ENCODE results near the gene LRRC34. TPM values are rescaled to one million over a fixed set of nuclear protein-coding genes. Genes with fewer than 3 reads are reported as not detected.

Gene LRRC34
- total RNA-seq (ENCODE audit: insufficient read depth, low replicate concordance): 22.4 TPM

- peak; percentile 85 for DNase-seq (ENCODE audit: low spot score)
Measured at GRCh38 chr3:169812332-169813235, at the start of gene LRRC34, which contains the start of gene LRRIQ4. Gene LRRC34, minus strand, starts transcription at chr3:169812904. Its CDS starts 356 bp downstream, at chr3:169812548. Gene LRRIQ4, plus strand, starts transcription at chr3:169812870. Its CDS starts 9,052 bp downstream, at chr3:169821922.

DNA sequence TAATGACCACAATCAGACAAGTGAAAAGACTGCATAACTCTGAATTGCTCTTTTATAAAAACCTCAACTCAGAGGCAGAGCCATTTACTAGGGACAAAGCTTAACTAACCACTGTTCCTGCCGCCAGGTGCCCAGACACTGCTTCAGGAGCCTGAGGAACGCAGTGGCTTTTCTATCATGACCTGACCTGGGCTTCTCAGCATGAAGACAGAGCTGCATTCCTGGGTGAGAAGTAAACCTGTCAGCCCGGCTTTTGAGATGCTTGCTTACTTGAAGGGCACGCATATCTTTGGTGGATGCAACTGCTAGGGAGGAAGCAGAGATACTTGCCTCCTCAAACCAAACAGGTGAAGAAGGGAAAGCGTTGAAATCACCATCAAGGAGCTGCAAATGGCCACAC lies 49.2 kb upstream of the LRRC34 start:
- no peak for DNase-seq (ENCODE audit: low spot score)

DNA sequence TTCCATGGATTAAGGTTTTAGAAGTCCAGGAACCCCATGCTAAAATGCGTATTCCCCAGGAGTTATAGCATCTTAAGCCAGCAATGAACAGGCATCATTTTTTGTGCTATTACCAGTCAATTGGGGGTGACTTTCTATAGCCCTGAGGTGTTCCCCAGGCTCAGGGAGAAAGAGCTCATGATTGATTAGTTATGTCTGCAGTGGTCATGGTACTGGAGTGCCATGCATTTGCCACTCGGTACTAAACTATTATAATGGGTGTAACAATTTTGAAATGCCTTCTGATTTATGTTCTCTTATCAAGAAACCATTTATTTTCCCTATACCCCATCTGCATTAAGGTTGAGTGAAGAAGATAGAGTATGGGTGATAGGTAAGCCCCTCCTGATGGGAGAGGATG lies 45.1 kb upstream of the LRRC34 start:
- no peak for DNase-seq (ENCODE audit: low spot score)

DNA sequence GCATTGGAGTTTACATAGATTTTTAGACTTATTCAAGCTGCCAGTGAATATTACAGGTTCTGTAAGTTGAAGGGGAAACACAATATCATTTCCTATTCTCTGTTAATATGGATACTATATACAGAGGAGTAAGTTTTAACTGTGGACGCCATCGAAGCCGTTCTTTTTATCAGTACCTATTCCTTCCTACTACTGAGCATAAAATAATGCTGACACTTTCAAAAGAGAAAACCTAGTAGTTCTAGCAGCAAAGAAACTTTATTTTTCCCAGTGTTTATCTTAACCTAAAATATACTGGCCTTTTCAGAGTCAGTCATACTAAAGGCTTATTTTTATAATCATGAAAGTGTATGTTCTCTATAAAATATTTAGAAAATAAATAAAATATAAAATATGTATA lies 42.8 kb upstream of the LRRC34 start:
- DNase-seq (ENCODE audit: low spot score): no peak

GRCh38 chr3:169850618-169851017 lies 37.9 kb upstream of the LRRC34 start:
- DNase-seq (ENCODE audit: low spot score): no peak

- no peak for DNase-seq (ENCODE audit: low spot score)
Measured at GRCh38 chr3:169848741-169849140, 36.0 kb upstream of the LRRC34 start.

DNA sequence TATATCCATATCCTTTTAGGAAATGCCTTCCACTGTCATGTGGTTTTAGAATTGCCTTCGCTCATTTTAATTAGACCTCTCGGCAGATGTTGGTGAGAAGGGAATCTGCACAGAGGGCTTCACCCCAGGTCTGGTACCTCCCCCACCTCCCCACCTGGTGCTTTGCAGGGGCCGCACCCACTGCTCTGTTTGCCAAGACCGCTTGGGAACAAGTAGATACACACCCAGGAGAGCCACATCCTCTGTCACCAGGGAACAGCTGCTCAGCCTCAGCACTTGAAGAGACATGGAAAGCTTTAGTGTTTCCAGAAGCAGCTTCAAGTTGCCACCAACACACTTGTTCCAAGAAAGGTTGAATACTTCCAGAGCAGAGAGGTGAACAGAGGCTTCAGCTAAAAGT lies 35.2 kb upstream of the LRRC34 start:
- no peak for DNase-seq (ENCODE audit: low spot score)

- DNase-seq (ENCODE audit: low spot score): no peak
Measured at GRCh38 chr3:169846458-169847193, 33.9 kb upstream of the LRRC34 start.

GRCh38 chr3:169842960-169843359 lies 30.3 kb upstream of the LRRC34 start:
- no peak for DNase-seq (ENCODE audit: low spot score)

- peak; percentile 46 for DNase-seq (ENCODE audit: low spot score)
Measured at GRCh38 chr3:169841171-169841570, 28.5 kb upstream of the LRRC34 start.

- no peak for DNase-seq (ENCODE audit: low spot score)
Measured at GRCh38 chr3:169838511-169839030, 25.9 kb upstream of the LRRC34 start.

GRCh38 chr3:169836942-169837275 lies 24.2 kb upstream of the LRRC34 start:
- no peak for DNase-seq (ENCODE audit: low spot score)

DNA sequence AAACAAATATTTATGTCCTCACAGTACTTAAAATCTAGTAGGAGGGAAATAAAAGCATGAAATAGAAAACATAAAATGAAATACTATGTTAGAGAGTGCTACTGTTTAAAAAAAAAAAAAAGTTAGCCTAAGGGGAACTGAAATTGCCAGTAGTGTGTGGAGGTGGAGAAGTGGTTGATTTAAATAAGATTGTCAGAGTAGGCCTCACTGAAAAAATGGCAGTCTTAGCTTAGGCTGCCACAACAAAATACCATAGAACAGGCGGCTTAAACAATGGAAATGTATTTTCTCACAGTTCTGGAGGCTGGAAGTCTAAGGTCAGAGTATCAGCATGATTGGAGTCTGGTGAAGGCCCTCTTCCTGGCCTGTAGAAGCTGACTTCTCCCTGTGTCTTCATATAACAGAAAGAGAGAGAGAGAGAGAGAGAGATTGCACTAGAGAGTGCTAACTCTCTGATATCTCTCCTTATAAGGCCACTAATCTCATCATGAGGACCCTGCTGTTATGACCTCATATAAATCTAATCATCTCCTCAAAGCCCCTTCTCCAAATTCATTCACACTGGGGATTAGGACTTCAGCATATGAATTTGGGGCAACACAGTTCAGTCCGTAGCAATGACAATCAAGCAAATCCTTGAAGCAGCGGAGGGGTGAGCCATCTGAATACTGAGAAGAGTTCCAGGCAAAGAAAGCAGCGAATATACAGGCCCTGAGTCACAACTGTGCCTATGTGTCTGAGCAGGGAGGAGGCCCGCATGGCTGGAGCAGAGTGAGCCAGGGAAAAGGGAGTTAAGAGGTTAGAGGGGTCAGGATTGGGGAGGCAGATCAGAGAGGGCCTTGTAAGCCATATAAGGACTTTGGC lies 23.6 kb upstream of the LRRC34 start:
- peak; percentile 76 for DNase-seq (ENCODE audit: low spot score)

- peak; percentile 13 for DNase-seq (ENCODE audit: low spot score)
Measured at GRCh38 chr3:169835533-169835932, 22.8 kb upstream of the LRRC34 start.

- DNase-seq (ENCODE audit: low spot score): no peak
Measured at GRCh38 chr3:169827712-169828111, 15.0 kb upstream of the LRRC34 start.

DNA sequence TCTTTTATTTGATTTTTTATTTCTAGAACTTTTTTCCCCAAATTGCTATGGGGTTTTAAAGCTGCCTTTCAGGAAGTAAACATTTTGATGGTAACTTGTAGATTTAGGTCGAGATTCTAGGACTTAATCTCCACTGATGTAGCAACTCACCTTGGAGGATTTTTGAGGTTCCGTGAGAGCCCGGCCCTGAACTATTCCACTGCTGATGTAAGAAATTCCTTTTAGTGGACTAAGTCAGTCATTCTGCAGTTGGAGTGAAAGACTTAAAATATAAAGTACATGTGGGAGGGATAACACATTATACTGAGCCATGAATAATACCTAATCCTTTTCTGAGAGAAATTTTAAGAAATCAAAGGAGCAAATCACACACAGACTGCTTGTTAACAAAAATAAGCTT lies 12.6 kb upstream of the LRRC34 start:
- DNase-seq (ENCODE audit: low spot score): no peak

GRCh38 chr3:169822983-169823382 lies 10.3 kb upstream of the LRRC34 start:
- no peak for DNase-seq (ENCODE audit: low spot score)

DNA sequence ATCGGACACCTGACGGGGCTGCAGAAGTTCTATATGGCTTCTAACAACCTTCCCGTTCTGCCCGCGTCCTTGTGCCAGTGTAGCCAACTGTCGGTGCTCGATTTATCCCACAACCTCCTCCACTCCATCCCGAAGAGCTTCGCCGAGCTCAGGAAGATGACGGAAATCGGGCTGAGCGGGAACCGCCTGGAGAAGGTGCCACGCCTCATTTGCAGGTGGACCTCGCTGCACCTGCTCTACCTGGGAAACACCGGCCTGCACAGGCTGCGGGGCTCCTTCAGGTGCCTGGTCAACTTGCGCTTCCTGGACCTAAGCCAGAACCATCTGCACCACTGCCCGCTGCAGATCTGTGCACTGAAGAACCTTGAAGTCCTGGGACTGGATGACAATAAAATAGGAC lies 9.8 kb upstream of the LRRC34 start:
- no peak for DNase-seq (ENCODE audit: low spot score)

DNA sequence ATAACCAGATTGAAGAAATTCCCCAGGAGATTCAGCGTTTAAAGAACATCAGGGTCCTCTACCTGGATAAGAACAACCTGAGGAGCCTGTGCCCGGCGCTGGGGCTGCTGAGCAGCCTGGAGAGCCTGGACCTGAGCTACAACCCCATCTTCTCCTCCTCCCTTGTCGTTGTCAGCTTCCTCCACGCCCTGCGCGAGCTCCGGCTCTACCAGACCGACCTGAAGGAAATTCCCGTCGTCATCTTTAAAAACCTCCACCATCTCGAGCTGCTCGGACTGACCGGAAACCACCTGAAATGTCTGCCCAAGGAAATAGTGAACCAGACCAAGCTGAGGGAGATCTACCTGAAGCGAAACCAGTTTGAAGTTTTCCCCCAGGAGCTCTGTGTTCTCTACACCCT lies 9.4 kb upstream of the LRRC34 start:
- DNase-seq (ENCODE audit: low spot score): no peak

GRCh38 chr3:169818316-169818715 lies 5.6 kb upstream of the LRRC34 start:
- peak; percentile 24 for DNase-seq (ENCODE audit: low spot score)

DNA sequence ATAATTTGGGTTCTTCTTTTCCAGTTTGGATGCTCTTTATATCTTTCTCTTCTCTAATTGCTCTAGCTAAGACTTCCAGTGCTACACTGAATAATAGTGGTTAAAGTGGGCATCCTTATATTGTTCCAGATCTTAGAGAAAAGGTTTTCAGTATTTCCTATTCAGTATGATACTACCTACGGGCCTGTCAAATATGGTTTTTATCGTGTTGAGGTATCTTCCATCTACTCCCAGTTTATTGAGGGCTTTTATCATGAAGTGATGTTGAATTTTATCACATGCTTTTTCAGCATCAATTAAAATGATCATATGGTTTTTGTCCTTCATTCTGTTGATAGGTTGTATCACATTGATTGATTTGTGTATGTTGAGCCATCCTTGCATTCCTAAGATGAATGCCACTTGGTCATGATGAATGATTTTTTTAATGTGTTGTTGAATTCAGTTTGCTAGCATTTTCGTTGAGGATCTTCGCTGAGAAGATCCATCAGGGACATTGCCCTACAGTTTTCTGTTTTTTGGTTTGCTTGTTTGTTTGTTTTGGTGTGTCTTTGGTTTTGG lies 3.0 kb upstream of the LRRC34 start:
- DNase-seq (ENCODE audit: low spot score): no peak

Measured in umbilical cord (tissue), 2 donors.